Measurements from ENCODE around the gene TTR. TPM values are rescaled to one million over a fixed set of nuclear protein-coding genes. Genes with fewer than 3 reads are reported as not detected.

Gene TTR
- total and polyA plus RNA-seq, 9 of the 15 experiments (the other 6 are each of a cell fraction or from before 2014, with no cell fraction given): 0.17 to 0.53 TPM; not detected in 7

GRCh38 chr18:31565782-31566512 lies 25.7 kb upstream of the TTR start (continued):
- no peak for TF ChIP-seq UBTF (IDR thresholded peaks at IDR 0.05; ENCODE audit: borderline replicate concordance in 1 of 2, low read depth in 2 of 2, low read length in 2 of 2)
- no peak for TF ChIP-seq RBM39 (optimal IDR thresholded peaks at IDR 0.05; ENCODE audit: low read depth, low read length)
- peak in 1 of 3 experiments; percentile 29; a peak in 1 of 6 replicates for TF ChIP-seq CTCF (IDR thresholded peaks at IDR 0.05 in 2 of 3, conservative IDR thresholded peaks at IDR 0.05 in 1 of 3; ENCODE audit: insufficient read depth in 2 of 3, low read depth in 1 of 3, low read length in 3 of 3)
- no peak for TF ChIP-seq HEY1 (CRISPR knock-in tag; IDR thresholded peaks at IDR 0.05; ENCODE audit: borderline replicate concordance)
- TF ChIP-seq PHB2 (IDR thresholded peaks at IDR 0.05; ENCODE audit: low read depth): no peak
- TF ChIP-seq ZNF79 (CRISPR knock-in tag; IDR thresholded peaks at IDR 0.05; ENCODE audit: low read depth): no peak
- TF ChIP-seq REST (IDR thresholded peaks at IDR 0.05; ENCODE audit: borderline replicate concordance): peak; percentile 38; the same call in 1 of the 2 replicates
- TF ChIP-seq REST (CRISPR knock-in tag; IDR thresholded peaks at IDR 0.05; ENCODE audit: low read depth): no peak
